ENCODE measurements around the gene CDCA7.

The CDCA7 gene

GRCh38 chr2:173400760-173401159, 46.1 kb downstream of the CDCA7 start:
- H3K4me3 ChIP-seq (ENCODE audit: low read depth, low read length) = no peak overlapping the region
- TF ChIP-seq CTCF (conservative IDR thresholded peaks at IDR 0.05; ENCODE audit: low read depth, low read length) = peak; percentile 23
- DNase-seq (ENCODE audit: low read depth) = no peak

GRCh38 chr2:173401716-173402326, 47.1 kb downstream of the CDCA7 start:
- H3K4me3 ChIP-seq (ENCODE audit: low read depth, low read length) = peak overlapping the region; percentile 26
- no peak for TF ChIP-seq CTCF (conservative IDR thresholded peaks at IDR 0.05; ENCODE audit: low read depth, low read length)
- DNase-seq (ENCODE audit: low read depth) = peak; percentile 25

- peak overlapping the region; percentile 26 for H3K4me3 ChIP-seq (ENCODE audit: low read depth, low read length)
- DNase-seq (ENCODE audit: low read depth) = peak; percentile 90
- peak; percentile 97 for TF ChIP-seq CTCF (conservative IDR thresholded peaks at IDR 0.05; ENCODE audit: low read depth, low read length)
Observed at GRCh38 chr2:173402405-173402974, 47.8 kb downstream of the CDCA7 start.

- H3K4me3 ChIP-seq (ENCODE audit: low read depth, low read length) = no peak overlapping the region
- TF ChIP-seq CTCF (conservative IDR thresholded peaks at IDR 0.05; ENCODE audit: low read depth, low read length) = no peak
- no peak for DNase-seq (ENCODE audit: low read depth)
Observed at GRCh38 chr2:173404841-173405750, 50.4 kb downstream of the CDCA7 start.

- TF ChIP-seq CTCF (conservative IDR thresholded peaks at IDR 0.05; ENCODE audit: low read depth, low read length) = no peak
- H3K4me3 ChIP-seq (ENCODE audit: low read depth, low read length) = no peak overlapping the region
- no peak for DNase-seq (ENCODE audit: low read depth)
Observed at GRCh38 chr2:173407176-173407575, 52.5 kb downstream of the CDCA7 start.

- DNase-seq (ENCODE audit: low read depth) = no peak
- no peak for TF ChIP-seq CTCF (conservative IDR thresholded peaks at IDR 0.05; ENCODE audit: low read depth, low read length)
- no peak overlapping the region for H3K4me3 ChIP-seq (ENCODE audit: low read depth, low read length)
Observed at GRCh38 chr2:173407646-173408045, 53.0 kb downstream of the CDCA7 start.

All from choroid plexus epithelial cell (primary cell).